Measurements from ENCODE around the gene HHATL.

- no peak for TF ChIP-seq POLR2A (IDR thresholded peaks at IDR 0.05; ENCODE audit: low read length)
- TF ChIP-seq GATA1 (IDR thresholded peaks at IDR 0.05; ENCODE audit: low read depth, low read length), result no peak
Measured at GRCh38 chr3:42689421-42690014, 13.1 kb downstream of the HHATL start.

All from erythroblast (primary cell).